ENCODE results near the gene GRM4. TPM values are rescaled to one million over a fixed set of nuclear protein-coding genes. Genes with fewer than 3 reads are reported as not detected.

Gene GRM4
- polyA plus RNA-seq, 1 experiment = 0.06 TPM

- DNase-seq (ENCODE audit: low read depth) = no peak
- Histone ChIP-seq H3K4me3 (ENCODE audit: low read depth, low read length) (no peak overlapping the region), H3K36me3 (ENCODE audit: control insufficient read depth, insufficient read depth, low read length) (no peaks in the 10 kb centered on the region), H3K27me3 (ENCODE audit: control insufficient read depth, insufficient read depth, low read length) (peaks cover 13% of the 10 kb centered on the region)
- ChIA-PET POLR2A (no interaction called here), CTCF (interaction anchor here (1.4 kb wide), 1 partner anchor 11 kb away, joined by 7 read pairs; no protein-coding TSS in a partner anchor)
- no peak for TF ChIP-seq CTCF (IDR thresholded peaks at IDR 0.05; ENCODE audit: insufficient read depth, low read depth, low read length)
Observed at GRCh38 chr6:33980176-33981175, 165.4 kb downstream of the GRM4 start.

GRCh38 chr6:33979750-33980149, 166.1 kb downstream of the GRM4 start:
- H3K4me3 ChIP-seq (ENCODE audit: low read depth, low read length) = no peak overlapping the region
- no peak for TF ChIP-seq CTCF (IDR thresholded peaks at IDR 0.05; ENCODE audit: insufficient read depth, low read depth, low read length)
- no peak for DNase-seq (ENCODE audit: low read depth)
- peaks cover 15% of the 10 kb centered on the region for H3K27me3 ChIP-seq (ENCODE audit: control insufficient read depth, insufficient read depth, low read length)
- ChIA-PET CTCF (interaction anchor here (1.1 to 1.4 kb wide), 2 partner anchors 11 to 175 kb away, joined by 4 to 7 read pairs; no protein-coding TSS in a partner anchor), POLR2A (no interaction called here)
- H3K36me3 ChIP-seq (ENCODE audit: control insufficient read depth, insufficient read depth, low read length) = no peaks in the 10 kb centered on the region

GRCh38 chr6:33978412-33979150, 167.3 kb downstream of the GRM4 start:
- Histone ChIP-seq H3K27me3 (ENCODE audit: control insufficient read depth, insufficient read depth, low read length) (peaks cover 17% of the 10 kb centered on the region), H3K36me3 (ENCODE audit: control insufficient read depth, insufficient read depth, low read length) (no peaks in the 10 kb centered on the region), H3K4me3 (ENCODE audit: low read depth, low read length) (no peak overlapping the region)
- ChIA-PET CTCF (interaction anchor here (1.1 to 1.4 kb wide), 2 partner anchors 13 to 176 kb away, joined by 4 to 7 read pairs; no protein-coding TSS in a partner anchor), POLR2A (no interaction called here)
- no peak for DNase-seq (ENCODE audit: low read depth)
- TF ChIP-seq CTCF (IDR thresholded peaks at IDR 0.05; ENCODE audit: insufficient read depth, low read depth, low read length) = no peak

- CTCF ChIA-PET = no interaction called here
- POLR2A ChIA-PET = no interaction called here
- DNase-seq (ENCODE audit: low read depth) = no peak
- H3K4me3 ChIP-seq (ENCODE audit: low read depth, low read length) = no peak overlapping the region
- H3K36me3 ChIP-seq (ENCODE audit: control insufficient read depth, insufficient read depth, low read length) = no peaks in the 10 kb centered on the region
- H3K27me3 ChIP-seq (ENCODE audit: control insufficient read depth, insufficient read depth, low read length) = peaks cover 19% of the 10 kb centered on the region
- TF ChIP-seq CTCF (IDR thresholded peaks at IDR 0.05; ENCODE audit: insufficient read depth, low read depth, low read length) = no peak
Observed at GRCh38 chr6:33977606-33978411, 168.1 kb downstream of the GRM4 start.

Data from BJ (cell line).